GM23248 (cell line): ENCODE measurements around the gene KLF2.

Source experiments
- EZH2 ChIP-seq: fragments of 200-600 bp; sonication (generic); IDR thresholded peaks from 2 replicates; pipeline ENCODE4 v1.6.1; 2018; ENCODE audit warnings: antibody characterized with exemption, mild to moderate bottlenecking; ENCODE audit not compliant: insufficient read depth, poor library complexity, severe bottlenecking
- EZH2phosphoT487 ChIP-seq: fragments of 200-600 bp; sonication (generic); IDR thresholded peaks from 2 replicates; pipeline ENCODE4 v1.6.1; 2018; ENCODE audit warnings: antibody characterized with exemption, moderate library complexity, mild to moderate bottlenecking, low read depth; ENCODE audit not compliant: insufficient read depth

GRCh38 chr19:16359964-16360363 is 35.3 kb downstream of the KLF2 start:
- TF ChIP-seq EZH2: no peak
- no peak for TF ChIP-seq EZH2phosphoT487
